GM13977 (cell line): ENCODE data around the gene CIDEA.

ENCODE experiments used
- DNase-seq: peaks from one replicate; pipeline ENCODE4 v3.0.0; 2012; ENCODE audit warnings: low spot score
- CTCF ChIP-seq: IDR thresholded peaks from 2 replicates; pipeline ENCODE4 v1.5.1; 2012; ENCODE audit warnings: mild to moderate bottlenecking, control low read depth; ENCODE audit not compliant: insufficient read depth; ENCODE audit errors: extremely low read depth, missing control alignments
- in situ Hi-C: fragments of 300-500 bp; cut with MboI; formaldehyde crosslinking; loops from one replicate; pipeline ENCODE4 v1.12.0; 2022; ENCODE audit warnings: low sequenced_read_pairs, low pct_unique_long_range_greater_than_20kb, mixed read lengths, inconsistent platforms; ENCODE audit not compliant: unreplicated experiment

The CIDEA gene

GRCh38 chr18:12278741-12279682, 24.9 kb downstream of the CIDEA start:
- in situ Hi-C loops, result no loop called here
- no peak for TF ChIP-seq CTCF
- DNase-seq, result no peak

- no peak for TF ChIP-seq CTCF
- DNase-seq, result no peak
- in situ Hi-C loops, result no loop called here
Observed at GRCh38 chr18:12279781-12280531, 25.8 kb downstream of the CIDEA start.

GRCh38 chr18:12281861-12282260, 27.7 kb downstream of the CIDEA start:
- in situ Hi-C loops, result no loop called here
- no peak for TF ChIP-seq CTCF
- no peak for DNase-seq

GRCh38 chr18:12282442-12283039, 28.4 kb downstream of the CIDEA start:
- no peak for DNase-seq
- in situ Hi-C loops, result no loop called here
- TF ChIP-seq CTCF, result no peak

GRCh38 chr18:12283256-12283655, 29.1 kb downstream of the CIDEA start:
- no peak for DNase-seq
- in situ Hi-C loops, result no loop called here
- TF ChIP-seq CTCF, result peak; percentile 7

GRCh38 chr18:12283666-12284065, 29.5 kb downstream of the CIDEA start:
- no peak for TF ChIP-seq CTCF
- in situ Hi-C loops, result no loop called here
- no peak for DNase-seq
